Measurements from ENCODE around the gene FNDC3B.

Gene FNDC3B

GRCh38 chr3:172069478-172069877 is 30.1 kb downstream of the FNDC3B start:
- peaks cover 10% of the 10 kb centered on the region for H3K36me3 Mint-ChIP-seq (ENCODE audit: low read depth)
- ATAC-seq = no peak
- H3K27ac Mint-ChIP-seq = no peak overlapping the region
- H3K4me3 Mint-ChIP-seq = no peak overlapping the region
- peaks cover 2% of the 10 kb centered on the region for H3K27me3 Mint-ChIP-seq
- DNase-seq = no peak
- peaks cover 24% of the 10 kb centered on the region for H3K4me1 Mint-ChIP-seq
- no peaks in the 10 kb centered on the region for H3K9me3 Mint-ChIP-seq

DNA sequence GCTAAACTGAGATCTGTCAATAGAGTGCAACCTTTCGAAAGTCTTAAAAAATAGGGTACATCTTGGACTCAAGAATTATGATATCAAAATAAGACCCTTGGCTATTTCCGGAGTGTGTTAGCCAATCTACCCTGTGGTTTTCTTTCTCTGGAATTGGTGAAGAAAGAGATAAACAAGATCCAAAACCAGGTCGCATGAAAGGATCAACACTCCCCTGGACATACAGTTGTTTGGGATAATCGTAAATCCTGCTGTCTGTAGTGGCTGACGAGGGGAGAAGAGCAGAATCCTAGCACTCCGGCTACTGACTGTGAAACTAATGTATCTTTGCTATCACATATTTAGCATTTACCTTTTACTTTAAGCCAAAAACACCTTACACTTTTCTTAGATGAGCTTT is 30.9 kb downstream of the FNDC3B start:
- H3K36me3 Mint-ChIP-seq (ENCODE audit: low read depth) = peaks cover 7% of the 10 kb centered on the region
- no peak for ATAC-seq
- no peak overlapping the region for H3K27ac Mint-ChIP-seq
- peaks cover 2% of the 10 kb centered on the region for H3K27me3 Mint-ChIP-seq
- no peak for DNase-seq
- peaks cover 25% of the 10 kb centered on the region for H3K4me1 Mint-ChIP-seq
- H3K9me3 Mint-ChIP-seq = no peaks in the 10 kb centered on the region
- no peak overlapping the region for H3K4me3 Mint-ChIP-seq

GRCh38 chr3:172070802-172071201 is 31.4 kb downstream of the FNDC3B start:
- H3K4me1 Mint-ChIP-seq = peaks cover 25% of the 10 kb centered on the region
- no peak overlapping the region for H3K27ac Mint-ChIP-seq
- DNase-seq (no peak), ATAC-seq (no peak)
- H3K4me3 Mint-ChIP-seq = no peak overlapping the region
- no peaks in the 10 kb centered on the region for H3K9me3 Mint-ChIP-seq
- peaks cover 2% of the 10 kb centered on the region for H3K27me3 Mint-ChIP-seq
- peaks cover 7% of the 10 kb centered on the region for H3K36me3 Mint-ChIP-seq (ENCODE audit: low read depth)

DNA sequence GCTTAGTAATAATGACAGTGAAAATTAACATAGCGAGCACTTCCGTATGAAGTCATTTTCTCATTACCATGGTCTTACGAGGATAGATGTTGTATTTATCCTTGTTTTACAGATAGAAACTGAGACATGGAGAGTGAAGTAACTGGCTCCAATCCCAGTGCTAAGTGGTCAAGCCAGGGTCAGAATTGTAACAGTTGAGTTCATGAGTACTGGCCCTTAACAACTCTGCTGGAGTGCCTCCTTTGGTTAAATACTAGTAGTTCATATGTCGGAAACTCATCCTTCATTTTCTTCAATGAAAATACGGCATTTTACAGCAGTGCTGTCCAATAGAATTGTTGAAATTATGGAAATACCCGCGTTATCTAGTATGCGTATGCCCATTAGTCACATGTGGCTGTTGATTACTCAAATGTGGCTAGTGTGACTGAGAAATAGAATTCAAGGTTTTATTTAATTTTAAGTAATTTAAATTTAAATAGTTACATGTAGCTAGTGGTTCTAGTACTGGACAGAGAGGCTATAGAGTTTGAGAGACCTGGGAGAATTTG is 32.5 kb downstream of the FNDC3B start:
- no peak for DNase-seq
- Mint-ChIP-seq H3K27ac (no peak overlapping the region), H3K4me1 (peaks cover 14% of the 10 kb centered on the region), H3K36me3 (ENCODE audit: low read depth) (peaks cover 7% of the 10 kb centered on the region), H3K9me3 (no peaks in the 10 kb centered on the region), H3K4me3 (no peak overlapping the region), H3K27me3 (peaks cover 2% of the 10 kb centered on the region)
- no peak for ATAC-seq

DNA sequence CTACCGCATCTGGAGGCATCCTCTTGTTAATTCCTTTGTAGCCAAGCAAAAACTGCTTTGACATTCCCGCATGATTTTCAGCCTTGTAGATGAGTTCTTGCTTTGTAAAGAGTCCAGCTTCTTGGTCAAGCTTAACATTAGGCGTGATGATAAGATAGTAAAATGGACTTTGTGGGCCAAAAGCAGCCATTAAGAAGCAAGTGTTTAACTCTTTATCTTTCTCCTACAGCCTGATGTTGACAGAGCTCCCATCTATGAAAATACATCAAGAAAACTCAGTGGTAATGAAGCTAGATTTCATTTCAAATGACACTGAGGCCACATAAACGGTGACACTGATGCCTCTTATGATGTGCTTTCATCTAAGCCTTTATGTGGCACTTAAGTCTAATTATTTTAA is 33.2 kb downstream of the FNDC3B start:
- ATAC-seq (no peak), DNase-seq (no peak)
- H3K36me3 Mint-ChIP-seq (ENCODE audit: low read depth) = peaks cover 7% of the 10 kb centered on the region
- peaks cover 2% of the 10 kb centered on the region for H3K27me3 Mint-ChIP-seq
- H3K4me3 Mint-ChIP-seq = no peak overlapping the region
- no peak overlapping the region for H3K27ac Mint-ChIP-seq
- H3K9me3 Mint-ChIP-seq = no peaks in the 10 kb centered on the region
- peaks cover 7% of the 10 kb centered on the region for H3K4me1 Mint-ChIP-seq

- DNase-seq (no peak), ATAC-seq (no peak)
- H3K4me3 Mint-ChIP-seq = no peak overlapping the region
- peaks cover 7% of the 10 kb centered on the region for H3K36me3 Mint-ChIP-seq (ENCODE audit: low read depth)
- no peak overlapping the region for H3K27ac Mint-ChIP-seq
- H3K9me3 Mint-ChIP-seq = no peaks in the 10 kb centered on the region
- peaks cover 2% of the 10 kb centered on the region for H3K4me1 Mint-ChIP-seq
- H3K27me3 Mint-ChIP-seq = peaks cover 2% of the 10 kb centered on the region
These were observed 34.0 kb downstream of the FNDC3B start for GRCh38 chr3:172073262-172073915.

DNA sequence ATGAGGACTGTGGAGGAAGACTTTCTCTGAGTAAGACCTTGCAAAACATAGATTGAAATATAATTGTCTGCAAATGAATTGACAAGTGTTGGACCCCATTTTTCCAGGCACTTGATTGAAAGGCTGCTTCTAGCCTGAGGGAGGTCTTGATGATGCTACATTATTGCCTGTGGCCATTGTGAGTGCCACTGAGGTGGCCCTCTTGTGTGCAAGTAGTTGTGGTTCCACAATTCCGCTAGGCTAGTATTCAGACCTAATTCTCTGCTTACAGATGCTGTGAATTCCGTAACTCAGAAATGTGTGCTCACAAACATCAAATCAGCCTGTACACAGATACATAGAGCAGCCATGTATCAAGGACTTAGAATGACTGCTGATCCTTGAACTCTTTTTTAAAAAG is 34.7 kb downstream of the FNDC3B start:
- DNase-seq (no peak), ATAC-seq (no peak)
- H3K4me3 Mint-ChIP-seq = no peak overlapping the region
- H3K4me1 Mint-ChIP-seq = peaks cover 2% of the 10 kb centered on the region
- no peak overlapping the region for H3K27ac Mint-ChIP-seq
- H3K9me3 Mint-ChIP-seq = no peaks in the 10 kb centered on the region
- no peaks in the 10 kb centered on the region for H3K27me3 Mint-ChIP-seq
- H3K36me3 Mint-ChIP-seq (ENCODE audit: low read depth) = peaks cover 7% of the 10 kb centered on the region

DNA sequence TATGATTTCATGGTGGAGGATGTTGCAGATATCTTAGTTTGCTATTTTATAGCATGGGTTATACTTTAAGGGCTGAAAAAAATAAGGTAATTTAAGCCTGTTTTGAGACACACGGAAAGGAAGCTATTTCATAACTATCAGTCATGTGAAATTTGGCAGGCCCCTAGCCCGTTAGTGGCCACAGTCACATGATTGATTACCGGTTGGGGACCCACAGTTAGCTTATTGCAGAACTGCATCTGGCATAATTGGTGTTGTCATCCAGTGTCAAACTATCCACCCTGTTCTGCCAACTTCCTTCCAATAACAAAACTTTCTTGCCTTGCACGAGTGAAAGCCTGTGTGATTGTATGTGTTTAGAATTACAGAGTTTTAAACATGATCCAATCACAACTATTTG is 35.2 kb downstream of the FNDC3B start:
- Mint-ChIP-seq H3K9me3 (no peaks in the 10 kb centered on the region), H3K36me3 (ENCODE audit: low read depth) (peaks cover 7% of the 10 kb centered on the region), H3K4me3 (no peak overlapping the region), H3K27me3 (no peaks in the 10 kb centered on the region), H3K27ac (no peak overlapping the region), H3K4me1 (peaks cover 2% of the 10 kb centered on the region)
- ATAC-seq (no peak), DNase-seq (no peak)

DNA sequence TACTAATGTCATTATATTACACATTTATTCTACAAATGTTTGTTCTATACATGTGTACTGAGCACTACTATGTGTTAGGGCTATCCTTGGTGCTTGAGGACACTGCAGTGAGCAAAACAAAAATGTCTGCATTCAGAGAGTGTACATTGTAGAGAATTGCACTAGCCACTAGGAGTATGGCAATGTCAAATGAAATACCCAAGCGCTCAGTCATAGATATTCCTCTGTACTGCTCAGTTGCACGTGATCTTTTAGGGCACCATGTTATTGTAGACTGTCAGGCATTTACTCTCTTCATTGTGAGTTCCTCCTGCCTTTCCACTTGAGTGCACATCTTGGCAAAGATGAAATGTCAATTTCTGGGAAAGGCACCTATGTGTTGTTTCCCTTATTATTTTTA is 36.8 kb downstream of the FNDC3B start:
- Mint-ChIP-seq H3K4me1 (peaks cover 2% of the 10 kb centered on the region), H3K9me3 (no peaks in the 10 kb centered on the region), H3K27me3 (no peaks in the 10 kb centered on the region), H3K27ac (no peak overlapping the region), H3K36me3 (ENCODE audit: low read depth) (peaks cover 4% of the 10 kb centered on the region), H3K4me3 (no peak overlapping the region)
- ATAC-seq (no peak), DNase-seq (no peak)

DNA sequence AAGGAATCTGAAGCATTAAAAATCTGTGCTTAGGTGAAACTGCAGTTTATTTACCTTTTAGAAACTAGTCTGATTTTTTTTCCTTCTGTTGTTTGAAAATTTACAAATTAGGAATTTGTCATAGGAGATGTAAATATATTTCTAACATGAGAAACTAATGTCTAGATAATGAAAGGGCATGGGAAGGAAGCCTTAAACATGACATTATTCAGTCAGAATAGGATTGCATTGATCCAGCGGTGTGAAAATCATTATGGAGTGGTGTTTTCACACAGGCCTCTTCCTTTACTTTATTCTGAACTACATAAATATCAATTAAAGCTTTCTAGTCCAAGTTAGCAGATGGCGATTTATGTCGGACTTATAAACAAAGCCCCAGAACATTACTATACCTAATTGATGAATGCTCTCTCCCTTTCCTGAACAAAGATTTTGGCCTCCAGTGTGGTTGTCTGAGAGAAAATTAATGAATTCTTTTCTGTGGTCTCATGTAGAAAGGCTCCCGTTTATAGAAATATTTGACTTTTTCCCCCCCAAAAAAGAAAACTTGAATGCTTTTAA is 37.9 kb downstream of the FNDC3B start:
- Mint-ChIP-seq H3K27me3 (no peaks in the 10 kb centered on the region), H3K4me1 (peaks cover 2% of the 10 kb centered on the region), H3K9me3 (no peaks in the 10 kb centered on the region), H3K27ac (no peak overlapping the region), H3K4me3 (no peak overlapping the region), H3K36me3 (ENCODE audit: low read depth) (peaks cover 4% of the 10 kb centered on the region)
- ATAC-seq (no peak), DNase-seq (no peak)

- ATAC-seq = no peak
- no peak overlapping the region for H3K4me3 Mint-ChIP-seq
- H3K27ac Mint-ChIP-seq = no peak overlapping the region
- H3K36me3 Mint-ChIP-seq (ENCODE audit: low read depth) = peaks cover 4% of the 10 kb centered on the region
- peaks cover 2% of the 10 kb centered on the region for H3K4me1 Mint-ChIP-seq
- H3K9me3 Mint-ChIP-seq = no peaks in the 10 kb centered on the region
- H3K27me3 Mint-ChIP-seq = no peaks in the 10 kb centered on the region
- no peak for DNase-seq
These were observed 38.9 kb downstream of the FNDC3B start for GRCh38 chr3:172078244-172078643.

- Mint-ChIP-seq H3K36me3 (ENCODE audit: low read depth) (peaks cover 3% of the 10 kb centered on the region), H3K4me1 (peaks cover 2% of the 10 kb centered on the region), H3K27me3 (no peaks in the 10 kb centered on the region), H3K9me3 (no peaks in the 10 kb centered on the region), H3K4me3 (no peak overlapping the region), H3K27ac (no peak overlapping the region)
- DNase-seq = no peak
- ATAC-seq = no peak
These were observed 39.3 kb downstream of the FNDC3B start for GRCh38 chr3:172078721-172079120.

- peaks cover 3% of the 10 kb centered on the region for H3K36me3 Mint-ChIP-seq (ENCODE audit: low read depth)
- no peaks in the 10 kb centered on the region for H3K27me3 Mint-ChIP-seq
- no peaks in the 10 kb centered on the region for H3K9me3 Mint-ChIP-seq
- H3K4me3 Mint-ChIP-seq = no peak overlapping the region
- peaks cover 3% of the 10 kb centered on the region for H3K4me1 Mint-ChIP-seq
- DNase-seq (no peak), ATAC-seq (no peak)
- H3K27ac Mint-ChIP-seq = no peak overlapping the region
These were observed 40.1 kb downstream of the FNDC3B start for GRCh38 chr3:172079326-172079976.

- H3K9me3 Mint-ChIP-seq = no peaks in the 10 kb centered on the region
- no peaks in the 10 kb centered on the region for H3K27me3 Mint-ChIP-seq
- H3K27ac Mint-ChIP-seq = no peak overlapping the region
- peaks cover 12% of the 10 kb centered on the region for H3K4me1 Mint-ChIP-seq
- peaks cover 6% of the 10 kb centered on the region for H3K36me3 Mint-ChIP-seq (ENCODE audit: low read depth)
- DNase-seq = no peak
- ATAC-seq = no peak
- no peak overlapping the region for H3K4me3 Mint-ChIP-seq
These were observed 41.1 kb downstream of the FNDC3B start for GRCh38 chr3:172080503-172080902.

- Mint-ChIP-seq H3K27ac (no peak overlapping the region), H3K4me1 (peaks cover 22% of the 10 kb centered on the region), H3K27me3 (no peaks in the 10 kb centered on the region), H3K9me3 (no peaks in the 10 kb centered on the region), H3K36me3 (ENCODE audit: low read depth) (peaks cover 6% of the 10 kb centered on the region), H3K4me3 (no peak overlapping the region)
- ATAC-seq = no peak
- no peak for DNase-seq
These were observed 42.9 kb downstream of the FNDC3B start for GRCh38 chr3:172082269-172082668.
